HuH-7 (cell line): ENCODE results near the gene P2RX1.
A peak's percentile ranks its signal among the peaks of the same experiment; 100 is the strongest.

Experiments
- DNase-seq: peaks from one replicate; pipeline ENCODE4 v3.0.0; 2011; ENCODE audit warnings: low spot score

P2RX1 gene

GRCh38 chr17:3924512-3925350 is 8.5 kb upstream of the P2RX1 start:
- no peak for DNase-seq

GRCh38 chr17:3923466-3924190 is 7.4 kb upstream of the P2RX1 start:
- DNase-seq = no peak

GRCh38 chr17:3922765-3923164 is 6.5 kb upstream of the P2RX1 start:
- no peak for DNase-seq

GRCh38 chr17:3921502-3922319 is 5.4 kb upstream of the P2RX1 start:
- no peak for DNase-seq

- no peak for DNase-seq
Observed at GRCh38 chr17:3921006-3921405, 4.7 kb upstream of the P2RX1 start.

GRCh38 chr17:3919123-3919624 is 2.9 kb upstream of the P2RX1 start:
- no peak for DNase-seq

GRCh38 chr17:3918372-3919122 is 2.3 kb upstream of the P2RX1 start:
- no peak for DNase-seq

- DNase-seq = no peak
Observed at GRCh38 chr17:3917391-3917931, 1.2 kb upstream of the P2RX1 start.

GRCh38 chr17:3916825-3917224 is 560 bp upstream of the P2RX1 start:
- no peak for DNase-seq

- DNase-seq = no peak
Observed at GRCh38 chr17:3915581-3915994, 677 bp downstream of the P2RX1 start.

GRCh38 chr17:3914312-3914670 is 2.0 kb downstream of the P2RX1 start:
- no peak for DNase-seq

GRCh38 chr17:3913531-3914311 is 2.5 kb downstream of the P2RX1 start:
- peak; percentile 90 for DNase-seq

- DNase-seq = no peak
Observed at GRCh38 chr17:3912827-3913226, 3.4 kb downstream of the P2RX1 start.

- DNase-seq = no peak
Observed at GRCh38 chr17:3911271-3912053, 4.8 kb downstream of the P2RX1 start.

- DNase-seq = no peak
Observed at GRCh38 chr17:3910420-3911270, 5.6 kb downstream of the P2RX1 start.

GRCh38 chr17:3909257-3909656 is 7.0 kb downstream of the P2RX1 start:
- no peak for DNase-seq

- DNase-seq = no peak
Observed at GRCh38 chr17:3907483-3908216, 8.6 kb downstream of the P2RX1 start.

- no peak for DNase-seq
Observed at GRCh38 chr17:3906881-3907280, 9.4 kb downstream of the P2RX1 start.
